ENCODE results near the gene ZNF287. TPM values are rescaled to one million over a fixed set of nuclear protein-coding genes. Genes with fewer than 3 reads are reported as not detected.

ZNF287 gene
- total RNA-seq, 2 experiments from 2014 or later, result 4.8 to 7.9 TPM

DNA sequence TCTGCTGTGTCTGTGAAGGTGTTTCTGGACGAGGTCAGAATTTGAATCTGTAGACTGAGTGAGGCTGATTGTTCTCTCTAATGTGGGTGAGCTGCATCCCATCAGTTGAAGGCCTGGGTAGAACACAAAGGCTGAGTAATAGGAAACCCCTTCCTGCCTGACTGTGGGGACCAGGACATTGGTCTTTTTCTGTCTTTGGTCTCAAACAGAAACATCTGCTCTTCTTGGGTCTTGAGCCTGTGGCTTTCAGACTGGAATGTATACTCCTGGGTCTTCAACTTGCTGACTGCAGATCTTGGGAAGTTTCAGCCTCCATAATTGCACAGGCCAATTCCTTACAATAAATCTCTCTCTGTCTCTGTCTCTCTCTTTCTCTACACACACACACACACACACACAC lies 57.4 kb downstream of the ZNF287 start:
- no peaks in the 10 kb centered on the region for H3K9me3 Mint-ChIP-seq (ENCODE audit: low read depth)
- H3K4me1 Mint-ChIP-seq, result peaks cover 12% of the 10 kb centered on the region
- no peak for ATAC-seq
- no peak overlapping the region for H3K27ac Mint-ChIP-seq
- CTCF ChIA-PET, result interaction anchor here (0.8 to 3.2 kb wide), 5 partner anchors 10 to 152 kb away, joined by 3 to 23 read pairs (median 3); no protein-coding TSS in a partner anchor
- DNase-seq, result no peak
- no peak overlapping the region for H3K4me3 Mint-ChIP-seq
- H3K27me3 Mint-ChIP-seq, result peaks cover 23% of the 10 kb centered on the region
- H3K36me3 Mint-ChIP-seq, result no peaks in the 10 kb centered on the region

DNA sequence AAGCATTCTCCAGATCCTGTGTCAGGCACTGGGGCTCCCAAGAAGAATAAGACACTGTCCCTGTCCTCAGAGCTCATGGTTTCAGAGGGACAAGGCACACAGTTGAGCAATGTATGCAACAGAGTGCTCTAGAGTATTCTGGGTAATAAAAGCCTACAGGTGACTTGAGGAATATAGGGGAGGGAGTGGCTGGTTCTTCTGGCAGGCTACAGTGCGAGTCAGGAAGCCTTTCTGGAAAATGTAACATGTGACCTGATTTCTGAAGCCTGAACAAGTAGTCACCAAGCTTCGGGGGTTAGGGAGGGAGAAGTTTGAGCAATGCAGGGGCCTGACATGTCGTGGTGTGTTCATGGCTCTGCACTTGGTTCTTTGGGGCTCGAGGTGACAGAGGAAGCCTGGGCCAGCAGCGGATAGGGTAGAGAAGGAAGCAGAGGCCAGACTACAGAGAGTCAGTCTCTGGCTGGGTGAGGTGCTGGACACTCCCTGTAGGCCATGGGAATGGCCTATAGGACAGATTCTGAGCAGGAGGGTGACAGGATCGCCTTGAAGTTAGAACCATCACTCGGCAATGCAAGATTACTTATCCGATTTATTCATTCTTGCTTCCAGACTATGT lies 61.0 kb downstream of the ZNF287 start:
- DNase-seq (no peak), ATAC-seq (no peak)
- Mint-ChIP-seq H3K4me1 (peaks cover 12% of the 10 kb centered on the region), H3K27me3 (peaks cover 6% of the 10 kb centered on the region), H3K36me3 (no peaks in the 10 kb centered on the region), H3K4me3 (no peak overlapping the region), H3K9me3 (ENCODE audit: low read depth) (no peaks in the 10 kb centered on the region), H3K27ac (no peak overlapping the region)
- CTCF ChIA-PET, result no interaction called here

DNA sequence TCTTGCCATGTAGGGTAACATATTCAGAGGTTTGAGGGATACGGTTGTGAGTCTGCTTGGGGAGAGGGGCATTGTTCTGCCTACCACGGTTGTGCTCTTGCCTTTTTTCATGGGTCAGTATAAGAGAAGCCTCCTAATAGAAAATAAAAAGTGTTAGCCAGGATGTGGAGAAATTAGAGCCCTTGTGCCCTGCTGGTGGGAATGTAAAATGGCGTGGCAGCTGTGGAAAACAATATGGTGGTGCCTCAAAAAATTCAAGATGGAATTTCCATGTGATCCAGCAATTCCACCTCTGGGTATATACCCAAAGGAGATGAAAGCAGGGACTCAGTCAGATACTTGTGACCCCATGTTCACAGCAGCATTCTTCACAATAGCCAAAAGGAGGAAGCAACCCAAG lies 62.8 kb downstream of the ZNF287 start:
- ATAC-seq (no peak), DNase-seq (no peak)
- Mint-ChIP-seq H3K9me3 (ENCODE audit: low read depth) (no peaks in the 10 kb centered on the region), H3K27ac (no peak overlapping the region), H3K4me1 (no peaks in the 10 kb centered on the region), H3K36me3 (no peaks in the 10 kb centered on the region), H3K4me3 (no peak overlapping the region), H3K27me3 (peaks cover 6% of the 10 kb centered on the region)
- CTCF ChIA-PET, result interaction anchor here (1.0 to 1.6 kb wide), 4 partner anchors 13 to 142 kb away, joined by 3 to 4 read pairs (median 3); no protein-coding TSS in a partner anchor

DNA sequence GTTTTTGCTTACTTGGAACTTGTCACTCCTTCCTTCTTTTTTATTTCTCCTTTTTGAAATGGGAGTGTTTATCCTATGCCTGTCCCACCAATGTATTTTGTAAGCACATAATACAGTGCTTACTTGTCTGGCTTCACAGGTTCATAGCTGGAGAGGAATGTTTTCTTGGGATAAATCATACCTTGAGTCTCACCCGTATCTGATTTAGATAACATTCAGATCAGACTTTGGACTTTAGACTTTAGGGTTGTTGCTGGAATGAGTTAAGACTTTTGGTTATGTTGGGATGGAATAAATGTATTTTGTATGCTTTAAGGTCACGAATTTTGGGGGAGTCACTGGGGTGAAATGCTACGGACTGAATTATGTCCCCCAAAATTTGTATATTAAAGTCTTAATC lies 64.0 kb downstream of the ZNF287 start:
- H3K4me3 Mint-ChIP-seq, result no peak overlapping the region
- no peaks in the 10 kb centered on the region for H3K9me3 Mint-ChIP-seq (ENCODE audit: low read depth)
- ATAC-seq, result no peak
- CTCF ChIA-PET, result interaction anchor here (1.0 to 1.6 kb wide), 3 partner anchors 14 to 141 kb away, joined by 3 read pairs; no protein-coding TSS in a partner anchor
- DNase-seq, result no peak
- no peaks in the 10 kb centered on the region for H3K4me1 Mint-ChIP-seq
- no peak overlapping the region for H3K27ac Mint-ChIP-seq
- peaks cover 6% of the 10 kb centered on the region for H3K27me3 Mint-ChIP-seq
- no peaks in the 10 kb centered on the region for H3K36me3 Mint-ChIP-seq

Other genes with a start within 250 kb of the ZNF287 start
- gene CENPV, start 215.7 kb downstream of the ZNF287 start, total RNA-seq, result 10 to 100 TPM; 17.2 to 20.4 TPM
- gene UBB, start 188.1 kb downstream of the ZNF287 start, total RNA-seq, result 1,000 to 10,000 TPM; 1,297 to 1,567 TPM
- 100 to 1,000 TPM; 124 to 129 TPM for gene TRPV2, start 153.6 kb downstream of the ZNF287 start, total RNA-seq
- gene LRRC75A, start 77.0 kb downstream of the ZNF287 start, total RNA-seq, result 1 to 10 TPM; 3.0 to 4.6 TPM
- gene ZNF624, start 84.6 kb upstream of the ZNF287 start, total RNA-seq, result 1 to 10 TPM; 4.5 to 4.8 TPM
- gene CCDC144A, start 121.0 kb upstream of the ZNF287 start, total RNA-seq, result 1 to 10 TPM in 1 of 2 experiments, under 1 TPM in 1; 0.56 to 3.9 TPM